ENCODE results near the gene SLC35D1. TPM values are rescaled to one million over a fixed set of nuclear protein-coding genes. Genes with fewer than 3 reads are reported as not detected.

Gene SLC35D1
- total and polyA plus RNA-seq, 2 of the 13 experiments (the other 11 are each of a cell fraction or from before 2014, with no cell fraction given), result 12.4 to 41.5 TPM

DNA sequence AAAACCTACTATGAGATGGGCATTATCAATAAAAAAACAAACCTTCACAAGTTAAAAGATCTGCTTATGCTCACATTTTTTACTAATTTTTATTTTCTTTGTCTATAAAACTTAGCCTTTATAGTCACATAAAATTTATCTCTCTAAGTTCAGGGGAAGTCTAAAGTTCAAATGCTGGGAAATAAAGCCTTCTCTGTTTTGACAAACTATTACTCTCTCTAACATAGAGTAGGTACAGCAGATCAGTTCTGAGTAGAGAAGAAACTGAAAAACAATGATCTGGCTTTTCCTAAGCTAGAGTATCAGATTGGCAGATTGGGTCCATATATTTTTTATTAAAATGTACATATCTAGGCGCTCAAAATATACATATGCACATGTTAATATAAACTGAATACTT is 49.6 kb upstream of the SLC35D1 start (continued):
- TF ChIP-seq MTERF4 (CRISPR knock-in tag; IDR thresholded peaks at IDR 0.05), result no peak

GRCh38 chr1:67100833-67101232 is 46.9 kb upstream of the SLC35D1 start:
- WGBS (ENCODE audit: low lambda C conversion rate), result 3% methylated on average over 3 of the region's 3 CpGs
- POLR2A ChIA-PET, result no interaction called here
- Histone ChIP-seq H3K4me3 (replicated peaks in 1 of 3; ENCODE audit: insufficient read depth in 1 of 3, low read depth in 2 of 3, low read length in 3 of 3) (no peak overlapping the region), H3K27ac (ENCODE audit: extremely low read length, insufficient read depth, low read length) (no peak overlapping the region), H3K27me3 (ENCODE audit: control insufficient read depth in 1 of 2, insufficient read depth in 2 of 2, low read length in 2 of 2) (no peaks in the 10 kb centered on the region), H3K9me3 (ENCODE audit: low read length) (no peaks in the 10 kb centered on the region), H3K4me2 (ENCODE audit: low read depth, low read length) (no peak overlapping the region), H3K79me2 (ENCODE audit: insufficient read depth, low read length) (no peaks in the 10 kb centered on the region), H3K36me3 (replicated peaks in 1 of 2; ENCODE audit: control insufficient read depth in 1 of 2, insufficient read depth in 2 of 2, low read length in 2 of 2) (no peaks in the 10 kb centered on the region), H3K9ac (ENCODE audit: insufficient read depth, low read depth, low read length) (no peak overlapping the region), H4K20me1 (ENCODE audit: insufficient read depth, low read length) (no peaks in the 10 kb centered on the region), H2AFZ (ENCODE audit: low read length) (no peak overlapping the region), H3K4me1 (ENCODE audit: insufficient read depth, low read length) (no peaks in the 10 kb centered on the region)
- in situ Hi-C loops (cut with HindIII; ENCODE audit: extremely low pct_ligation_motif_present, low pct_unique_long_range_greater_than_20kb), result no loop called here
- DNase-seq (ENCODE audit: low spot score) (no peak), ATAC-seq (no peak), FAIRE-seq (no peak)
- intact Hi-C loops (cut with micrococcal nuclease; ENCODE audit: unreplicated experiment), result no loop called here
- CTCF ChIA-PET (ENCODE audit: low intra/inter-chr PET ratio, low total read pairs), result no interaction called here
- BruUV-seq (replicated peaks), result no TSS peak
- TF ChIP-seq EEA1 (CRISPR knock-in tag; IDR thresholded peaks at IDR 0.05; ENCODE audit: borderline replicate concordance) (no peak), ZBTB4 (CRISPR knock-in tag; IDR thresholded peaks at IDR 0.05; ENCODE audit: borderline replicate concordance) (no peak), ZNF687 (CRISPR knock-in tag; IDR thresholded peaks at IDR 0.05) (no peak), ZNF549 (CRISPR knock-in tag; IDR thresholded peaks at IDR 0.05) (no peak), MAFK (conservative IDR thresholded peaks at IDR 0.05 in 1 of 2, IDR thresholded peaks at IDR 0.05 in 1 of 2; ENCODE audit: low read length in 2 of 2) (no peak), ZNF382 (CRISPR knock-in tag; IDR thresholded peaks at IDR 0.05; ENCODE audit: borderline replicate concordance) (no peak), FOXO1 (CRISPR knock-in tag; IDR thresholded peaks at IDR 0.05) (no peak), GATAD2A (CRISPR knock-in tag; IDR thresholded peaks at IDR 0.05) (no peak), ZNF792 (CRISPR knock-in tag; IDR thresholded peaks at IDR 0.05) (no peak), ZFP1 (CRISPR knock-in tag; IDR thresholded peaks at IDR 0.05) (no peak)
